ENCODE data around the gene ARHGAP31. TPM values are rescaled to one million over a fixed set of nuclear protein-coding genes. Genes with fewer than 3 reads are reported as not detected.

Gene ARHGAP31
- total and polyA plus RNA-seq, 2 experiments from 2014 or later = 1.2 to 4.3 TPM

- TF ChIP-seq CTCF (conservative IDR thresholded peaks at IDR 0.05; ENCODE audit: low read depth in 2 of 2) (no peak), EZH2 (IDR thresholded peaks at IDR 0.05; ENCODE audit: low read depth, unreplicated experiment) (no peak), JUNB (IDR thresholded peaks at IDR 0.05; ENCODE audit: unreplicated experiment) (no peak), REST (IDR thresholded peaks at IDR 0.05; ENCODE audit: unreplicated experiment) (no peak), POLR2AphosphoS5 (IDR thresholded peaks at IDR 0.05; ENCODE audit: low read depth) (no peak), ETS1 (IDR thresholded peaks at IDR 0.05) (no peak)
Observed at GRCh38 chr3:119291062-119291700, 3.0 kb upstream of the ARHGAP31 start (continued).

- H3K36me3 Mint-ChIP-seq (ENCODE audit: low read depth) = no peaks in the 10 kb centered on the region
- Histone ChIP-seq H3K36me3 (ENCODE audit: insufficient read depth) (no peaks in the 10 kb centered on the region), H3K79me2 (replicated peaks; ENCODE audit: insufficient read depth) (no peaks in the 10 kb centered on the region; the same call in 1 of the 2 replicates), H4K20me1 (replicated peaks; ENCODE audit: insufficient read depth) (no peaks in the 10 kb centered on the region), H3K4me3 (no peak overlapping the region), H3K4me1 (ENCODE audit: insufficient read depth) (peaks cover 37% of the 10 kb centered on the region), H3F3A (replicated peaks; ENCODE audit: low read depth) (peaks cover 2% of the 10 kb centered on the region; the same call in 1 of the 2 replicates), H2AFZ (peak overlapping the region; percentile 77), H3K27me3 (ENCODE audit: insufficient read depth) (peaks cover 33% of the 10 kb centered on the region), H3K27ac (ENCODE audit: low read depth) (no peak overlapping the region), H3K4me2 (peak overlapping the region; percentile 48; the same call in 1 of the 2 replicates), H3K9me2 (ENCODE audit: insufficient read depth) (peaks cover 10% of the 10 kb centered on the region)
- DNase-seq (ENCODE audit: low spot score) (no peak), ATAC-seq (no peak)
- no peak overlapping the region for H3K27ac Mint-ChIP-seq
- peaks cover 24% of the 10 kb centered on the region for H3K27me3 Mint-ChIP-seq (ENCODE audit: insufficient read depth, low read depth, poor library complexity)
- peaks cover 3% of the 10 kb centered on the region; the same call in 1 of the 3 replicates for H3K9me3 Mint-ChIP-seq
- peak overlapping the region; percentile 9; the same call in 1 of the 3 replicates for H3K4me3 Mint-ChIP-seq
- peaks cover 29% of the 10 kb centered on the region for H3K4me1 Mint-ChIP-seq
- no peak for TF ChIP-seq STAT1 (IDR thresholded peaks at IDR 0.05; ENCODE audit: unreplicated experiment)
Observed at GRCh38 chr3:119292666-119293065, 1.5 kb upstream of the ARHGAP31 start.

All from GM23338 (cell line).